Ishikawa (cell line): ENCODE measurements around the gene CAMTA1.

Source experiments
- CEBPB ChIP-seq: IDR thresholded peaks from 2 replicates; pipeline ENCODE4 v1.6.1; 2012
- CREB1 ChIP-seq: IDR thresholded peaks from 2 replicates; pipeline ENCODE4 v1.6.1; 2012; ENCODE audit warnings: low read depth
- EGR1 ChIP-seq: IDR thresholded peaks from 2 replicates; pipeline ENCODE4 v1.6.1; 2012
- EP300 ChIP-seq: IDR thresholded peaks from 2 replicates; pipeline ENCODE4 v1.6.1; 2012; ENCODE audit warnings: borderline replicate concordance
- FOXM1 ChIP-seq: IDR thresholded peaks from 2 replicates; pipeline ENCODE4 v1.6.1; 2012; ENCODE audit warnings: low read depth, borderline replicate concordance
- NFIC ChIP-seq: IDR thresholded peaks from 2 replicates; pipeline ENCODE4 v1.6.1; 2012
- RAD21 ChIP-seq: IDR thresholded peaks from 2 replicates; pipeline ENCODE4 v1.6.1; 2012; ENCODE audit warnings: low read depth
- TAF1 ChIP-seq: IDR thresholded peaks from 2 replicates; pipeline ENCODE4 v1.6.1; 2012; ENCODE audit warnings: low read depth, mild to moderate bottlenecking
- TCF12 ChIP-seq: IDR thresholded peaks from 2 replicates; pipeline ENCODE4 v1.6.1; 2012; ENCODE audit warnings: low read depth
- TEAD4 ChIP-seq: IDR thresholded peaks from 2 replicates; pipeline ENCODE4 v1.6.1; 2012
- USF1 ChIP-seq: IDR thresholded peaks from 2 replicates; pipeline ENCODE4 v1.6.1; 2012
- YY1 ChIP-seq: IDR thresholded peaks from 2 replicates; pipeline ENCODE4 v1.6.1; 2012; ENCODE audit warnings: low read depth
- ZBTB7A ChIP-seq: IDR thresholded peaks from 2 replicates; pipeline ENCODE4 v1.6.1; 2012; ENCODE audit warnings: low read depth
- TF ChIP-seq, protein P1 (sequence below): IDR thresholded peaks from 2 replicates; pipeline ENCODE4 v1.6.1; 2012
- TF ChIP-seq, protein P2 (sequence below): IDR thresholded peaks from 2 replicates; pipeline ENCODE4 v1.6.1; 2012; ENCODE audit warnings: low read depth, mild to moderate bottlenecking

Gene CAMTA1

GRCh38 chr1:6859415-6860343 lies 74.4 kb downstream of the CAMTA1 start:
- TF ChIP-seq EGR1, result no peak
- TF ChIP-seq YY1, result no peak
- TF ChIP-seq ZBTB7A, result no peak
- TF ChIP-seq, protein P1, sequence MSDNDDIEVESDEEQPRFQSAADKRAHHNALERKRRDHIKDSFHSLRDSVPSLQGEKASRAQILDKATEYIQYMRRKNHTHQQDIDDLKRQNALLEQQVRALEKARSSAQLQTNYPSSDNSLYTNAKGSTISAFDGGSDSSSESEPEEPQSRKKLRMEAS, result no peak
- no peak for TF ChIP-seq TCF12
- TF ChIP-seq, protein P2, sequence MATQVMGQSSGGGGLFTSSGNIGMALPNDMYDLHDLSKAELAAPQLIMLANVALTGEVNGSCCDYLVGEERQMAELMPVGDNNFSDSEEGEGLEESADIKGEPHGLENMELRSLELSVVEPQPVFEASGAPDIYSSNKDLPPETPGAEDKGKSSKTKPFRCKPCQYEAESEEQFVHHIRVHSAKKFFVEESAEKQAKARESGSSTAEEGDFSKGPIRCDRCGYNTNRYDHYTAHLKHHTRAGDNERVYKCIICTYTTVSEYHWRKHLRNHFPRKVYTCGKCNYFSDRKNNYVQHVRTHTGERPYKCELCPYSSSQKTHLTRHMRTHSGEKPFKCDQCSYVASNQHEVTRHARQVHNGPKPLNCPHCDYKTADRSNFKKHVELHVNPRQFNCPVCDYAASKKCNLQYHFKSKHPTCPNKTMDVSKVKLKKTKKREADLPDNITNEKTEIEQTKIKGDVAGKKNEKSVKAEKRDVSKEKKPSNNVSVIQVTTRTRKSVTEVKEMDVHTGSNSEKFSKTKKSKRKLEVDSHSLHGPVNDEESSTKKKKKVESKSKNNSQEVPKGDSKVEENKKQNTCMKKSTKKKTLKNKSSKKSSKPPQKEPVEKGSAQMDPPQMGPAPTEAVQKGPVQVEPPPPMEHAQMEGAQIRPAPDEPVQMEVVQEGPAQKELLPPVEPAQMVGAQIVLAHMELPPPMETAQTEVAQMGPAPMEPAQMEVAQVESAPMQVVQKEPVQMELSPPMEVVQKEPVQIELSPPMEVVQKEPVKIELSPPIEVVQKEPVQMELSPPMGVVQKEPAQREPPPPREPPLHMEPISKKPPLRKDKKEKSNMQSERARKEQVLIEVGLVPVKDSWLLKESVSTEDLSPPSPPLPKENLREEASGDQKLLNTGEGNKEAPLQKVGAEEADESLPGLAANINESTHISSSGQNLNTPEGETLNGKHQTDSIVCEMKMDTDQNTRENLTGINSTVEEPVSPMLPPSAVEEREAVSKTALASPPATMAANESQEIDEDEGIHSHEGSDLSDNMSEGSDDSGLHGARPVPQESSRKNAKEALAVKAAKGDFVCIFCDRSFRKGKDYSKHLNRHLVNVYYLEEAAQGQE, result no peak
- no peak for TF ChIP-seq TAF1
- no peak for TF ChIP-seq CEBPB
- no peak for TF ChIP-seq RAD21
- no peak for TF ChIP-seq TEAD4
- no peak for TF ChIP-seq CREB1
- no peak for TF ChIP-seq NFIC
- no peak for TF ChIP-seq FOXM1
- no peak for TF ChIP-seq USF1

DNA sequence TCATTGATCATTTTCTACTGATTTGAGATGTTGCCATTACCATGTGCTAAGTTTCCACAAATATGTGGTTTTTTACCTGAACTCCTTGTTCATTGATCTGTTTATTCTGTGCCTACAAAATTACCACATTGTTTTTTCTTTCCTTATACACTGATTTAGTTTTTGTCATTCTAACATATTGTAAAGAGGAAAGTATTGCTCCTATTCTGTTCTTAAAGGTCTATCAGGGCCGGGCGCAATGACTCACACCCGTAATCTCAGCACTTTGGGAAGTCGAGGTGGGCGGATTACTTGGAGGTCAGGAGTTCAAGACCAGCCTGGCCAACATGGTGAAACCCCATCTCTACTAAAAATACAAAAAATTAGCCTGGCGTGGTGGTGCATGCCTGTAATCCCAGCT lies 75.1 kb downstream of the CAMTA1 start:
- TF ChIP-seq FOXM1 (no peak), RAD21 (no peak), EP300 (no peak), EGR1 (no peak), USF1 (no peak), TCF12 (no peak), ZBTB7A (no peak), NFIC (no peak), CREB1 (no peak)
- TF ChIP-seq, protein P1, result no peak

GRCh38 chr1:6861075-6861724 lies 75.9 kb downstream of the CAMTA1 start:
- TF ChIP-seq TCF12 (no peak), ZBTB7A (no peak), EP300 (no peak), FOXM1 (no peak)
- TF ChIP-seq, protein P2, result no peak

- TF ChIP-seq YY1 (no peak), TAF1 (no peak), CREB1 (no peak), TCF12 (no peak), TEAD4 (no peak), ZBTB7A (no peak), EP300 (no peak), CEBPB (no peak), RAD21 (no peak), EGR1 (no peak), USF1 (no peak), FOXM1 (no peak), NFIC (no peak)
- TF ChIP-seq, protein P1, result no peak
- TF ChIP-seq, protein P2, result no peak
These were observed 77.7 kb downstream of the CAMTA1 start for GRCh38 chr1:6862906-6863305.
